GM12878 (cell line): ENCODE results near the gene DTX1. TPM values are rescaled to one million over a fixed set of nuclear protein-coding genes. Genes with fewer than 3 reads are reported as not detected.

ENCODE experiments used
- ATAC-seq: fragments of 200-7000 bp; cut with Tn5 transposase; 3 replicates; pipeline ENCODE4 v1.9.1; 2020; ENCODE audit warnings: mild to moderate bottlenecking, moderate library complexity
- BruUV-seq: library from RNA; stranded (reverse); fragments of 400-500 nt; replicated peaks from 2 replicates; lab custom pipeline; 2021; lab: Mats Ljungman, UMichigan
- CTCF ChIA-PET: fragments of 300-600 bp; sonication (Branson Sonifier 250); formaldehyde crosslinking; extraction: SDS; loops from one replicate; lab custom pipeline; 2021; ENCODE audit warnings: inconsistent platforms; lab: Yijun Ruan, JAX
- POLR2A ChIA-PET: fragments of 350-600 bp; formaldehyde crosslinking; extraction: SDS; loops from one replicate; lab custom pipeline; 2021; ENCODE audit warnings: inconsistent platforms; lab: Charles Lee
- RAD21 ChIA-PET: fragments of 300-600 bp; sonication (Branson Sonifier 250); formaldehyde crosslinking; loops from one replicate; lab custom pipeline; 2023; ENCODE audit warnings: antibody characterized with exemption; ENCODE audit not compliant: unreplicated experiment; lab: Charles Lee
- SMC1A ChIA-PET: fragments of 300-600 bp; sonication (Branson Sonifier 250); formaldehyde crosslinking; loops from one replicate; lab custom pipeline; 2023; ENCODE audit not compliant: unreplicated experiment, uncharacterized antibody; lab: Charles Lee
- DNase-seq: peaks from one replicate; pipeline ENCODE4 v3.0.0-alpha.2; 2011; ENCODE audit warnings: low read depth, low spot score
- FAIRE-seq: peaks from 3 replicates; lab custom pipeline; 2011; peaks lifted over from hg19 to GRCh38; lab: Jason Lieb, UNC
- H2AFZ ChIP-seq: 2 replicates; pipeline ENCODE4 v1.6.0; 2011; ENCODE audit warnings: low read depth, low read length, control low read depth; ENCODE audit not compliant: control insufficient read depth
- H3K27ac ChIP-seq: 2 replicates; pipeline ENCODE4 v1.5.1; 2011; ENCODE audit warnings: control low read depth; ENCODE audit not compliant: control insufficient read depth, insufficient read depth
- H3K27me3 ChIP-seq, 2 experiments: replicated peaks in 1 of 2; 2 replicates each; pipeline versions ENCODE4 v1.6.0 to v1.6.1; 2011; ENCODE audit warnings: low read length in 1 of 2; ENCODE audit not compliant: control insufficient read depth in 2 of 2, insufficient read depth in 2 of 2
- H3K36me3 ChIP-seq, 2 experiments: 2 replicates each; pipeline ENCODE4 v1.5.1; 2011; ENCODE audit warnings: low read length in 1 of 2; ENCODE audit not compliant: control insufficient read depth in 2 of 2, insufficient read depth in 2 of 2
- H3K4me1 ChIP-seq: 2 replicates; pipeline ENCODE4 v1.6.1; 2011; ENCODE audit warnings: mild to moderate bottlenecking, low read length, moderate library complexity, mixed read lengths; ENCODE audit not compliant: control insufficient read depth, insufficient read depth
- H3K4me2 ChIP-seq: 2 replicates; pipeline ENCODE4 v1.6.0; 2011; ENCODE audit warnings: control low read depth; ENCODE audit not compliant: control insufficient read depth, insufficient read depth
- H3K4me3 ChIP-seq: fragments of 200-600 bp; sonication (generic); 2 replicates; pipeline ENCODE4 v1.5.1; 2016
- H3K79me2 ChIP-seq: 2 replicates; pipeline ENCODE4 v1.6.0; 2011; ENCODE audit warnings: low read length; ENCODE audit not compliant: control insufficient read depth, insufficient read depth
- H3K9ac ChIP-seq: 2 replicates; pipeline ENCODE4 v1.8.0; 2011; ENCODE audit warnings: low read length, control low read depth, mixed read lengths; ENCODE audit not compliant: control insufficient read depth, insufficient read depth
- H3K9me3 ChIP-seq: replicated peaks from 3 replicates; pipeline ENCODE4 v1.5.1; 2011; ENCODE audit warnings: mild to moderate bottlenecking, low read length; ENCODE audit not compliant: control insufficient read depth, insufficient read depth
- H4K20me1 ChIP-seq: 2 replicates; pipeline ENCODE4 v1.6.0; 2011; ENCODE audit not compliant: control insufficient read depth, insufficient read depth
- NR2C2 ChIP-seq: IDR thresholded peaks from 2 replicates; pipeline ENCODE4 v1.6.1; 2011; ENCODE audit warnings: borderline replicate concordance, low read depth; ENCODE audit not compliant: control insufficient read depth, insufficient read length
- SPI1 ChIP-seq: IDR thresholded peaks from 2 replicates; pipeline ENCODE4 v1.6.1; 2011; ENCODE audit warnings: low read depth, mild to moderate bottlenecking, low read length, moderate library complexity, borderline replicate concordance; ENCODE audit not compliant: insufficient read depth
- WGBS: methylation state at CpG from one replicate; pipeline ENCODE4 v1.1.6; 2016; ENCODE audit warnings: low lambda C conversion rate; ENCODE audit not compliant: insufficient replicate concordance, insufficient coverage; ENCODE audit errors: missing lambda C conversion rate; 5-methylcytosine and 5-hydroxymethylcytosine counted together
- in situ Hi-C: fragments of 300-500 bp; cut with MboI; formaldehyde crosslinking; loops from 9 replicates; pipeline ENCODE4 v1.14.3; 2018; ENCODE audit warnings: mixed read lengths
- intact Hi-C: fragments of 100-400 bp; cut with micrococcal nuclease; formaldehyde crosslinking; loops from one replicate; pipeline ENCODE4 v1.14.2; 2022; ENCODE audit not compliant: unreplicated experiment
- polyA plus RNA-seq, 11 experiments: library from polyadenylated mRNA; depleted of rRNA in 4 of 11; unstranded in 6 of 11; stranded (reverse) in 5 of 11; fragments of >200 nt; fragmentation: Nextera tagmentation in 4 of 11; fragmentation: Illumina TruSeq in 1 of 11; extraction: Ambion mirVana in 4 of 11; extraction: Trizol in 1 of 11; gene quantifications; 1 replicate in 1 of 11; 2 replicates in 10 of 11; pipeline versions ENCODE4 v1.2.1 to v1.2.3, GENCODE V29; 2011 to 2016; ENCODE audit warnings: inconsistent platforms in 2 of 11, missing spikeins in 2 of 11, low read depth in 1 of 11
- total RNA-seq, 4 experiments: library from RNA; depleted of rRNA in 3 of 4; stranded (reverse); fragments of >200 nt in 3 of 4; fragmentation: Illumina TruSeq in 1 of 4; extraction: Trizol in 1 of 4; gene quantifications; 2 replicates each; pipeline versions ENCODE4 v1.2.1 to v1.2.3, GENCODE V29; 2013 to 2021
- TF ChIP-seq, protein P1 (sequence below): IDR thresholded peaks from 2 replicates; pipeline ENCODE4 v1.6.1; 2012; ENCODE audit warnings: mild to moderate bottlenecking, low read depth, low read length
- TF ChIP-seq, protein P2 (sequence below): IDR thresholded peaks from 2 replicates; pipeline ENCODE4 v1.6.1; 2011; ENCODE audit warnings: borderline replicate concordance, low read depth, mild to moderate bottlenecking, moderate library complexity, mixed read lengths, low read length; ENCODE audit not compliant: insufficient read depth; ENCODE audit errors: extremely low read length

The DTX1 gene
- total and polyA plus RNA-seq, 10 of the 15 experiments (the other 5 are each of a cell fraction or from before 2014, with no cell fraction given), result 0.09 to 2.8 (median 0.66) TPM

DNA sequence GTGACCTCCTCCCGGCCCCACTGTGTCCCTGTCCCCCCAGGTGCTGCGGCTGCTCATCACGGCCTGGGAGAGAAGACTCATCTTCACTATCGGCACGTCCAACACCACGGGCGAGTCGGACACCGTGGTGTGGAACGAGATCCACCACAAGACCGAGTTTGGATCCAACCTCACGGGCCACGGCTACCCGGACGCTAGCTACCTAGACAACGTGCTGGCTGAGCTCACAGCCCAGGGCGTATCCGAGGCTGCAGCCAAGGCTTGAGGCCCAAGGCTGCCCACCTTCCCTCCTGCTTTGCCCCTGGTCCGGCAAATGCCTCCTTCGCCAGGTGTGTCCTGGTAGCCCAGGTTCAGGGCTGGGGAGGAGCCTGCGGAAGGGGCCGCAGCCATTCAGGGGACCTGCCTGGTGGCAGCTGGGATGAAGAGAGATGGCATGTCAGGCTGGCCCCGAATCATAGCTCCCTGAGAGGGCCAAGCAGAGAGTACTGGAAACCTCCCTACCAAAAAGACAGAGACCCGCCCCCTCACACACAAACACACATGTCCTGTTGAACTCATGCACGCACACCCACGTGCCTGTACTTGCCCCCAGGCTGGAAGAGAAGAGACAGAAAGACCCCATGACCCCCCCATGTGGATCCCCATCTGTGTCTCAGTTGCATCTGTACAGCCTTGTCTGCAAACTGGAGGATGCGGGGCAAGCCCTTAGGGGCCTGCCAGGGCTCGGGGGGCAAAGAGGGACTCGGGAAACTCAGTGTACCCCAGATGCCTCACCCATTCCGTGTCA, 40.3 kb downstream of the DTX1 start:
- no peak for ATAC-seq
- H3K9ac ChIP-seq, result no peak overlapping the region
- POLR2A ChIA-PET, result interaction anchor here (0.7 to 1.3 kb wide), 2 partner anchors 48 to 68 kb away, joined by 3 to 4 read pairs; no protein-coding TSS in a partner anchor

More for the DNA sequence above, 40.3 kb downstream of the DTX1 start:
- ChIA-PET SMC1A (interaction anchor here (1.2 to 16.1 kb wide), 5 partner anchors 18 to 56 kb away, joined by 4 to 416 read pairs (median 5); partner anchors contain the start of gene DTX1), RAD21 (interaction anchor here (0.7 to 6.2 kb wide), 7 partner anchors 33 to 443 kb away, joined by 3 to 50 read pairs (median 6); no protein-coding TSS in a partner anchor), CTCF (interaction anchor here (0.6 to 6.9 kb wide), 18 partner anchors 7 to 806 kb away, joined by 3 to 121 read pairs (median 4); partner anchors contain the start of gene OAS1)
- Histone ChIP-seq H3K4me2 (no peak overlapping the region), H3K27ac (no peak overlapping the region), H3K27me3 (no peaks in the 10 kb centered on the region), H3K79me2 (no peaks in the 10 kb centered on the region), H4K20me1 (no peaks in the 10 kb centered on the region), H2AFZ (no peak overlapping the region), H3K4me1 (peaks cover 18% of the 10 kb centered on the region; the same call in 1 of the 2 replicates), H3K9me3 (no peaks in the 10 kb centered on the region), H3K4me3 (no peak overlapping the region), H3K36me3 (no peaks in the 10 kb centered on the region)
- intact Hi-C loops (loop anchor here (5.0 kb wide), 1 partner anchor 105 kb away; no protein-coding TSS in a partner anchor), in situ Hi-C loops (loop anchor here (10.0 kb wide), 1 partner anchor 52 kb away; no protein-coding TSS in a partner anchor)
- no peak for FAIRE-seq
- TF ChIP-seq NR2C2, result no peak
- TF ChIP-seq, protein P1, sequence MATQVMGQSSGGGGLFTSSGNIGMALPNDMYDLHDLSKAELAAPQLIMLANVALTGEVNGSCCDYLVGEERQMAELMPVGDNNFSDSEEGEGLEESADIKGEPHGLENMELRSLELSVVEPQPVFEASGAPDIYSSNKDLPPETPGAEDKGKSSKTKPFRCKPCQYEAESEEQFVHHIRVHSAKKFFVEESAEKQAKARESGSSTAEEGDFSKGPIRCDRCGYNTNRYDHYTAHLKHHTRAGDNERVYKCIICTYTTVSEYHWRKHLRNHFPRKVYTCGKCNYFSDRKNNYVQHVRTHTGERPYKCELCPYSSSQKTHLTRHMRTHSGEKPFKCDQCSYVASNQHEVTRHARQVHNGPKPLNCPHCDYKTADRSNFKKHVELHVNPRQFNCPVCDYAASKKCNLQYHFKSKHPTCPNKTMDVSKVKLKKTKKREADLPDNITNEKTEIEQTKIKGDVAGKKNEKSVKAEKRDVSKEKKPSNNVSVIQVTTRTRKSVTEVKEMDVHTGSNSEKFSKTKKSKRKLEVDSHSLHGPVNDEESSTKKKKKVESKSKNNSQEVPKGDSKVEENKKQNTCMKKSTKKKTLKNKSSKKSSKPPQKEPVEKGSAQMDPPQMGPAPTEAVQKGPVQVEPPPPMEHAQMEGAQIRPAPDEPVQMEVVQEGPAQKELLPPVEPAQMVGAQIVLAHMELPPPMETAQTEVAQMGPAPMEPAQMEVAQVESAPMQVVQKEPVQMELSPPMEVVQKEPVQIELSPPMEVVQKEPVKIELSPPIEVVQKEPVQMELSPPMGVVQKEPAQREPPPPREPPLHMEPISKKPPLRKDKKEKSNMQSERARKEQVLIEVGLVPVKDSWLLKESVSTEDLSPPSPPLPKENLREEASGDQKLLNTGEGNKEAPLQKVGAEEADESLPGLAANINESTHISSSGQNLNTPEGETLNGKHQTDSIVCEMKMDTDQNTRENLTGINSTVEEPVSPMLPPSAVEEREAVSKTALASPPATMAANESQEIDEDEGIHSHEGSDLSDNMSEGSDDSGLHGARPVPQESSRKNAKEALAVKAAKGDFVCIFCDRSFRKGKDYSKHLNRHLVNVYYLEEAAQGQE, result no peak
- no peak for TF ChIP-seq SPI1
- TF ChIP-seq, protein P2, sequence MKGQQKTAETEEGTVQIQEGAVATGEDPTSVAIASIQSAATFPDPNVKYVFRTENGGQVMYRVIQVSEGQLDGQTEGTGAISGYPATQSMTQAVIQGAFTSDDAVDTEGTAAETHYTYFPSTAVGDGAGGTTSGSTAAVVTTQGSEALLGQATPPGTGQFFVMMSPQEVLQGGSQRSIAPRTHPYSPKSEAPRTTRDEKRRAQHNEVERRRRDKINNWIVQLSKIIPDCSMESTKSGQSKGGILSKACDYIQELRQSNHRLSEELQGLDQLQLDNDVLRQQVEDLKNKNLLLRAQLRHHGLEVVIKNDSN, result no peak
- no peak for DNase-seq
- no TSS peak for BruUV-seq
- WGBS, result 63% methylated on average over 30 of the region's 30 CpGs
